IMR-90 (cell line): ENCODE results near the gene C13orf42. TPM values are rescaled to one million over a fixed set of nuclear protein-coding genes. Genes with fewer than 3 reads are reported as not detected.
A peak's percentile ranks its signal among the peaks of the same experiment; 100 is the strongest.

Source experiments
- ATAC-seq: fragments of 200-7000 bp; cut with Tn5 transposase; 2 replicates; pipeline ENCODE4 v1.9.1; 2020; ENCODE audit warnings: low read depth, mild to moderate bottlenecking, moderate library complexity
- BruUV-seq: library from RNA; stranded (reverse); fragments of 400-500 nt; replicated peaks from 2 replicates; lab custom pipeline; 2021; lab: Mats Ljungman, UMichigan
- CTCF ChIA-PET: fragments of 300-600 bp; formaldehyde crosslinking; extraction: SDS; loops from one replicate; lab custom pipeline; 2021; ENCODE audit warnings: antibody characterized with exemption; lab: Yijun Ruan, JAX
- POLR2A ChIA-PET: fragments of 300-600 bp; sonication (Branson Sonifier 250); formaldehyde crosslinking; loops from one replicate; lab custom pipeline; 2022; ENCODE audit warnings: antibody characterized with exemption; ENCODE audit not compliant: unreplicated experiment; lab: Charles Lee
- DNase-seq: peaks from one replicate; pipeline ENCODE4 v3.0.0; 2013
- H2AFZ ChIP-seq: replicated peaks from 2 replicates; pipeline ENCODE3; 2013; ENCODE audit warnings: low read length, mild to moderate bottlenecking; ENCODE audit not compliant: poor library complexity
- H2AK5ac ChIP-seq: 2 replicates; pipeline ENCODE4 v1.6.1; 2013; ENCODE audit warnings: low read depth, low read length, inconsistent platforms
- H2AK9ac ChIP-seq: replicated peaks from 2 replicates; pipeline ENCODE3; 2013; ENCODE audit warnings: mild to moderate bottlenecking, low read depth, low read length, moderate library complexity; ENCODE audit not compliant: poor library complexity
- H2BK120ac ChIP-seq: 2 replicates; pipeline ENCODE4 v1.6.1; 2013; ENCODE audit warnings: low read depth, low read length, inconsistent platforms
- H2BK15ac ChIP-seq: 3 replicates; pipeline ENCODE4 v1.6.1; 2013; ENCODE audit warnings: low read depth, low read length, inconsistent platforms
- H2BK20ac ChIP-seq: 2 replicates; pipeline ENCODE4 v1.6.1; 2013; ENCODE audit warnings: low read depth, mild to moderate bottlenecking, inconsistent platforms, low read length, moderate library complexity
- H2BK5ac ChIP-seq: 2 replicates; pipeline ENCODE4 v1.6.1; 2013; ENCODE audit warnings: mild to moderate bottlenecking, low read depth, low read length, inconsistent platforms; ENCODE audit not compliant: poor library complexity, severe bottlenecking
- H3K14ac ChIP-seq: replicated peaks from 2 replicates; pipeline ENCODE4 v1.6.1; 2013; ENCODE audit warnings: low read depth, low read length, inconsistent platforms
- H3K18ac ChIP-seq: 2 replicates; pipeline ENCODE4 v1.6.1; 2013; ENCODE audit warnings: low read depth, low read length, control low read depth
- H3K23ac ChIP-seq: 2 replicates; pipeline ENCODE4 v1.6.1; 2013; ENCODE audit warnings: low read depth, low read length, inconsistent platforms
- H3K27ac ChIP-seq: 2 replicates; pipeline ENCODE4 v1.5.1; 2013; ENCODE audit warnings: mild to moderate bottlenecking, control low read depth, low read length; ENCODE audit not compliant: insufficient read depth
- H3K27me3 ChIP-seq: 2 replicates; pipeline ENCODE4 v1.6.1; 2013; ENCODE audit warnings: low read length; ENCODE audit not compliant: control insufficient read depth, insufficient read depth
- H3K36me3 ChIP-seq: 2 replicates; pipeline ENCODE4 v1.6.1; 2013; ENCODE audit warnings: low read length, mixed read lengths; ENCODE audit not compliant: control insufficient read depth, insufficient read depth
- H3K4ac ChIP-seq: 2 replicates; pipeline ENCODE4 v1.6.1; 2013; ENCODE audit warnings: low read depth, low read length, inconsistent platforms
- H3K4me1 ChIP-seq: 2 replicates; pipeline ENCODE4 v1.6.1; 2013; ENCODE audit warnings: low read length, mixed read lengths; ENCODE audit not compliant: control insufficient read depth, insufficient read depth
- H3K4me2 ChIP-seq: 2 replicates; pipeline ENCODE4 v1.6.1; 2013; ENCODE audit warnings: low read depth, mild to moderate bottlenecking, control low read depth, low read length, moderate library complexity
- H3K4me3 ChIP-seq: 2 replicates; pipeline ENCODE4 v1.5.1; 2013; ENCODE audit warnings: low read depth, mild to moderate bottlenecking, control low read depth, low read length, moderate library complexity; ENCODE audit not compliant: insufficient read depth
- H3K56ac ChIP-seq: 2 replicates; pipeline ENCODE4 v1.6.1; 2013; ENCODE audit warnings: low read length, inconsistent platforms; ENCODE audit not compliant: insufficient read depth; ENCODE audit errors: extremely low read depth
- H3K79me1 ChIP-seq, 2 experiments: 2 replicates each; pipeline ENCODE4 v1.6.1; 2013; ENCODE audit warnings: low read length in 2 of 2, inconsistent platforms in 1 of 2, low read depth in 1 of 2
- H3K9ac ChIP-seq: 2 replicates; pipeline ENCODE4 v1.6.1; 2013; ENCODE audit warnings: low read depth, low read length, control low read depth
- H3K9me1 ChIP-seq: 2 replicates; pipeline ENCODE4 v1.6.1; 2013; ENCODE audit warnings: low read length, inconsistent platforms; ENCODE audit not compliant: insufficient read depth
- H3K9me3 ChIP-seq: 2 replicates; pipeline ENCODE4 v1.6.1; 2013; ENCODE audit warnings: low read length; ENCODE audit not compliant: control insufficient read depth, insufficient read depth
- H4K20me1 ChIP-seq: 2 replicates; pipeline ENCODE4 v1.6.1; 2013; ENCODE audit warnings: low read length, inconsistent platforms; ENCODE audit not compliant: insufficient read depth
- H4K5ac ChIP-seq: 2 replicates; pipeline ENCODE4 v1.6.1; 2013; ENCODE audit warnings: mild to moderate bottlenecking, low read depth, low read length, control low read depth
- H4K8ac ChIP-seq, 2 experiments: 2 replicates each; pipeline ENCODE4 v1.6.1; 2013; ENCODE audit warnings: low read depth in 2 of 2, low read length in 2 of 2, control low read depth in 1 of 2, inconsistent platforms in 1 of 2
- H4K91ac ChIP-seq: 2 replicates; pipeline ENCODE4 v1.6.1; 2013; ENCODE audit warnings: low read depth, low read length, inconsistent platforms; ENCODE audit not compliant: insufficient read depth
- BHLHE40 ChIP-seq: fragments of 150-350 bp; IDR thresholded peaks from 2 replicates; pipeline ENCODE4 v1.6.1; 2016; ENCODE audit warnings: mild to moderate bottlenecking, low read depth, low read length
- CHD1 ChIP-seq: IDR thresholded peaks from 2 replicates; pipeline ENCODE4 v1.6.1; 2012; ENCODE audit warnings: low read depth, low read length, improper control_type of control experiment
- CTCF ChIP-seq: conservative IDR thresholded peaks from 2 replicates; pipeline ENCODE4 v1.5.1; 2012; ENCODE audit warnings: mild to moderate bottlenecking, low read depth, low read length, improper control_type of control experiment
- MAFK ChIP-seq: IDR thresholded peaks from 2 replicates; pipeline ENCODE4 v1.6.1; 2012; ENCODE audit warnings: low read depth, low read length, improper control_type of control experiment
- NFE2L2 ChIP-seq: fragments of 150-350 bp; IDR thresholded peaks from 2 replicates; pipeline ENCODE4 v1.6.1; 2016; ENCODE audit warnings: low read depth, mild to moderate bottlenecking, low read length
- WGBS, 2 experiments: methylation state at CpG; one replicate each; pipeline versions ENCODE4 v1.1.5 to v1.1.7; 2013; ENCODE audit warnings: missing lambda C conversion rate in 2 of 2; ENCODE audit not compliant: insufficient read length in 1 of 2; ENCODE audit errors: extremely low coverage in 2 of 2; 5-methylcytosine and 5-hydroxymethylcytosine counted together
- dilution Hi-C: fragments of 300-500 bp; cut with HindIII; formaldehyde crosslinking; loops from one replicate; pipeline ENCODE4 v1.14.3; 2018; ENCODE audit warnings: low sequenced_read_pairs; ENCODE audit not compliant: unreplicated experiment
- in situ Hi-C: fragments of 300-500 bp; cut with MboI; formaldehyde crosslinking; loops from 3 replicates; pipeline ENCODE4 v1.14.3; 2019; ENCODE audit warnings: low sequenced_read_pairs, inconsistent platforms, mixed read lengths
- intact Hi-C: fragments of 100-400 bp; cut with micrococcal nuclease; formaldehyde crosslinking; loops from 2 replicates; pipeline ENCODE4 v1.10.0; 2022
- polyA plus RNA-seq, 3 experiments: library from polyadenylated mRNA; depleted of rRNA; stranded (reverse); fragments of >200 nt; gene quantifications; 2 replicates each; pipeline ENCODE4 v1.2.3, GENCODE V29; 2012; ENCODE audit warnings: low replicate concordance in 1 of 3
- total RNA-seq: library from RNA; depleted of rRNA; stranded (reverse); fragments of >200 nt; gene quantifications from 2 replicates; pipeline ENCODE4 v1.2.3, GENCODE V29; 2012

C13orf42 gene
- total and polyA plus RNA-seq, 2 of the 4 experiments (the other 2 are of a cell fraction), result not detected

- Histone ChIP-seq H3K18ac (no peak overlapping the region), H3K4ac (no peak overlapping the region), H2AK5ac (no peak overlapping the region), H3K9me1 (no peaks in the 10 kb centered on the region), H2BK15ac (no peak overlapping the region), H2BK5ac (no peak overlapping the region), H3K23ac (no peak overlapping the region), H3K79me1 (no peaks in the 10 kb centered on the region), H4K20me1 (no peaks in the 10 kb centered on the region), H2AFZ (no peak overlapping the region), H3K27me3 (peaks cover 17% of the 10 kb centered on the region), H3K4me2 (no peak overlapping the region), H2AK9ac (no peak overlapping the region), H3K4me1 (no peaks in the 10 kb centered on the region), H3K9ac (no peak overlapping the region), H3K4me3 (no peak overlapping the region), H3K14ac (no peak overlapping the region), H3K56ac (no peak overlapping the region), H4K5ac (no peak overlapping the region), H3K27ac (no peak overlapping the region), H3K36me3 (no peaks in the 10 kb centered on the region), H2BK120ac (no peak overlapping the region), H4K91ac (no peak overlapping the region), H2BK20ac (no peak overlapping the region), H4K8ac (no peak overlapping the region), H3K9me3 (no peaks in the 10 kb centered on the region)
- DNase-seq (peak; percentile 30), ATAC-seq (peak; percentile 68)
- BruUV-seq, result no TSS peak
- ChIA-PET CTCF (no interaction called here), POLR2A (no interaction called here)
- dilution Hi-C loops (no loop called here), intact Hi-C loops (loop anchor here (5.0 kb wide), 1 partner anchor 278 kb away; no protein-coding TSS in a partner anchor), in situ Hi-C loops (no loop called here)
- WGBS, 2 experiments, result no CpG with 5 or more reads among the region's 7 CpGs
- TF ChIP-seq CHD1 (no peak), CTCF (no peak), MAFK (0 out of 2 replicates have a peak, but pooled peaks have one; percentile 23), NFE2L2 (peak; percentile 90), BHLHE40 (no peak)
These were observed 43.0 kb upstream of the C13orf42 start for GRCh38 chr13:51154029-51154555.
